Spinal cord (tissue), 10 donors: ENCODE results near the gene GALP. TPM values are rescaled to one million over a fixed set of nuclear protein-coding genes. Genes with fewer than 3 reads are reported as not detected.

Experiments used
- DNase-seq, 6 donors: peaks; one replicate each; pipeline versions ENCODE4 v3.0.0 to v3.0.0-alpha.2; 2013 to 2015; ENCODE audit warnings: low spot score in 6 of 6, low read depth in 4 of 6
- H3K27ac ChIP-seq: one replicate; pipeline ENCODE4 v1.5.1; 2013; ENCODE audit warnings: low read depth, low read length, control low read depth
- H3K27me3 ChIP-seq: one replicate; pipeline ENCODE4 v1.6.1; 2013; ENCODE audit warnings: low read length; ENCODE audit not compliant: control insufficient read depth, insufficient read depth
- H3K36me3 ChIP-seq: one replicate; pipeline ENCODE4 v1.6.1; 2013; ENCODE audit warnings: low read length; ENCODE audit not compliant: control insufficient read depth, insufficient read depth
- H3K4me1 ChIP-seq: one replicate; pipeline ENCODE4 v1.6.1; 2013; ENCODE audit warnings: low read length; ENCODE audit not compliant: control insufficient read depth, insufficient read depth
- H3K4me3 ChIP-seq: one replicate; pipeline ENCODE4 v1.5.1; 2013; ENCODE audit warnings: low read depth, low read length, control low read depth
- H3K9me3 ChIP-seq: one replicate; pipeline ENCODE4 v1.6.1; 2013; ENCODE audit warnings: low read length; ENCODE audit not compliant: control insufficient read depth, insufficient read depth
- WGBS: methylation state at CpG from one replicate; pipeline ENCODE4 v1.1.5; 2013; ENCODE audit warnings: missing lambda C conversion rate; ENCODE audit not compliant: insufficient coverage; 5-methylcytosine and 5-hydroxymethylcytosine counted together
- polyA plus RNA-seq, 2 donors: library from polyadenylated mRNA; unstranded; fragments of 120-200 nt; gene quantifications; one replicate each; pipeline ENCODE4 v1.2.1, GENCODE V29; 2013; ENCODE audit not compliant: insufficient read length in 2 of 2
- total RNA-seq, 2 donors: library from RNA; depleted of rRNA in 1 of 2; stranded (reverse); fragments of 120-200 nt in 1 of 2; fragments of >200 nt in 1 of 2; gene quantifications; one replicate each; pipeline versions ENCODE4 v1.2.3 to v1.2.4, GENCODE V29; 2013 to 2014
- donor health status: healthy.

The GALP gene
- total and polyA plus RNA-seq, 4 donors = not detected

DNA sequence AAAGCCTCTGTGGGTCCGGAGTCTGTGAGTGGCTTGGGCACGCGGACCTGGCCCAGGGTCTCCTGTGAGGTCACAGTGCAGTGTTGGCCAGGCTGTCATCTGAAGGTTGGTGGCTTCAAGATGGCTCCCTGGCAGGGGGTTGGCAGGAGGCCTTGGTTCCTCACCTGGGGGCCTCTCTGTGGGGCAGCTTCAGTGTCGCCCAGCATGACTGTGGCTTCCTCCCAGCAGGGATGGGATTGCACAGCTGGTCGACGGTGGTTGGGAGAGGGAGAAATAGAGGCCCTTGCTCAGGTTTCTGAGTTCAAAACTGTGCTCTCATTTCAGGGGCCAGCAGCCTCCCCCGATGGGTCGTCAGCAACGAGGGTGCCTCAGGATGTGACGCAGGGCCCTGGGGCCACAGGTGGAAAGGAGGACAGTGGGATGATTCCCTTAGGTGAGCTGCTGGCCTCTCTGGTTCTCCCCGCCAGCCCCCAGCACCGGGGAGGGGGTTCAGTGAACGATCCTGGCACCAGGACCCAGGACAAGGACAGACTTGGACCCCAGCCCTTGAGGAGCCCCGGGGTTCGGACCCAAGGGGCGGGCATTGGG lies 17.5 kb upstream of the GALP start:
- no peaks in the 10 kb centered on the region for H3K9me3 ChIP-seq
- no peak overlapping the region for H3K27ac ChIP-seq
- H3K27me3 ChIP-seq = no peaks in the 10 kb centered on the region
- no peak overlapping the region for H3K4me3 ChIP-seq
- H3K4me1 ChIP-seq = no peaks in the 10 kb centered on the region
- H3K36me3 ChIP-seq = peaks cover 82% of the 10 kb centered on the region
- DNase-seq = no peak
- 89% methylated on average over 14 of the region's 16 CpGs for WGBS

- H3K4me1 ChIP-seq = no peaks in the 10 kb centered on the region
- DNase-seq = no peak
- H3K27ac ChIP-seq = no peak overlapping the region
- H3K4me3 ChIP-seq = no peak overlapping the region
- 89% methylated on average over 9 of the region's 9 CpGs for WGBS
- peaks cover 78% of the 10 kb centered on the region for H3K36me3 ChIP-seq
- H3K9me3 ChIP-seq = no peaks in the 10 kb centered on the region
- H3K27me3 ChIP-seq = no peaks in the 10 kb centered on the region
Observed at GRCh38 chr19:56159009-56159559, 16.7 kb upstream of the GALP start.

GRCh38 chr19:56159622-56160271 lies 16.1 kb upstream of the GALP start:
- Histone ChIP-seq H3K27me3 (no peaks in the 10 kb centered on the region), H3K27ac (no peak overlapping the region), H3K4me1 (no peaks in the 10 kb centered on the region), H3K4me3 (no peak overlapping the region), H3K36me3 (peaks cover 72% of the 10 kb centered on the region), H3K9me3 (no peaks in the 10 kb centered on the region)
- 93% methylated on average over 66 of the region's 69 CpGs for WGBS
- no peak for DNase-seq

DNA sequence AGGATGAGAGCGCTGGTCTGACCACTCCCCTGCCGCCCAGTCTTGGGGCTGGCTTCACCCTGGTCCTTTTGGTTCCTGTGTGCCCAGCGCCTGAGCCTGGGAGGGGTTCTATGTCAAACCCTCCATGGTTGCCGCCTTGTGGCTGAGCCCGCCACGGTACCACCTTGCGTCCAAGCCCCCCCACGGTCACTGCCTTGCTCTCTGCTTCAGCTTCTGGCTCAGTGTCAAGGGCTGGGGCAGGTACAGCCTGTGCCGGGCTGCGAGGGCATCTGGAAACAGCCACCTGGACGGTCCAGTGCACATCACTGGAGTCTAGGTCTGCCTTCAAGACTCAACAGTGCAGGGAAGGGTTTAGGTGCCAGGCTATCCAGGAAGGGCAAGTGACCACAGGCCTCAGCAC lies 14.3 kb upstream of the GALP start:
- Histone ChIP-seq H3K27ac (no peak overlapping the region), H3K9me3 (no peaks in the 10 kb centered on the region), H3K27me3 (no peaks in the 10 kb centered on the region), H3K4me3 (no peak overlapping the region), H3K36me3 (peaks cover 56% of the 10 kb centered on the region), H3K4me1 (no peaks in the 10 kb centered on the region)
- DNase-seq = no peak
- 95% methylated on average over 11 of the region's 11 CpGs for WGBS

DNA sequence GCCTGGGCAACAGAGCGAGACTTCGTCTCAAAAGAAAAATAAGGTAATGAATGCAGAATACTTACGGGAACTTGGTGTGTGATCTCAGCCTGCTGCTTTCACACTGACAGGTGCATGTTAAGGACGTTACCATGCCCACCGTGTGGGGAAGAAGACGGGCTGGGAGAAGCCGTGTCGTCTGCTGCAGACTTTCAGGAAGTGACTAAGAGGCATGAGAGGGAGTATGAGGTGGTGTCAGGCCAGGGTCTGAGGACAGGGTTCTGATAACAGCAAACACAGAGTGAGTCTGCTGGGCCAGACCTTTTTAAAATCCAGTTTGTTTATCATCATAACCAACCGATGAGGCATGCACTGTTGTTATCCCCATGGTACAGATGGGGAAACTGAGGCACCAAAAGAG lies 13.6 kb upstream of the GALP start:
- no peaks in the 10 kb centered on the region for H3K4me1 ChIP-seq
- H3K36me3 ChIP-seq = peaks cover 49% of the 10 kb centered on the region
- no peak for DNase-seq
- no peak overlapping the region for H3K4me3 ChIP-seq
- no peaks in the 10 kb centered on the region for H3K9me3 ChIP-seq
- no peak overlapping the region for H3K27ac ChIP-seq
- H3K27me3 ChIP-seq = no peaks in the 10 kb centered on the region
- 72% methylated on average over 8 of the region's 9 CpGs for WGBS

GRCh38 chr19:56163097-56163496 lies 12.7 kb upstream of the GALP start:
- no peak for DNase-seq
- Histone ChIP-seq H3K27ac (no peak overlapping the region), H3K27me3 (no peaks in the 10 kb centered on the region), H3K36me3 (peaks cover 43% of the 10 kb centered on the region), H3K4me1 (no peaks in the 10 kb centered on the region), H3K9me3 (no peaks in the 10 kb centered on the region), H3K4me3 (no peak overlapping the region)
- 85% methylated on average over 12 of the region's 13 CpGs for WGBS

DNA sequence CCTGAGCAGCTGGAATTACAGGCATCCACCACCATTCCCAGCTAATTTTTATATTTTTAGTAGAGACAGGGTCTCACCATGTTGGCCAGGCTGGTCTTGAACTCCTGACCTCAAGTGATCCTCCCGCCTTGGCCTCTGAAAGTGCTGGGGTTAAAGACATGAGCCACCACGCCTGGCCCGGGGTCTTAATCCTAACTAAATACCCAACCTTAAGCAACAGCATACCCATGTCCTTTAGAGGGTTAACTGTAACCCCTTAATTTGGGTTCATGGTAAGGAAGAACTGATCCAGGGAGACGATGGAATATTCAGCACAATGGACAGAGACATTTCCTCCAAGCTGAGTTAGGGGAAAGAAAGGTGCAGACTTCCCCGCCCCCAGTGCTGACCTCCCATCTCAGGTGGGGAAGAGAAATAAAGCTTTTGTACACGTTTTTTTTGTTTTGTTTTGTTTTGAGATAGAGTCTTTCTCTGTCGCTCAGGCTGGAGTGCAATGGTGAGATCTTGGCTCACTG lies 8.7 kb upstream of the GALP start:
- H3K4me1 ChIP-seq = no peaks in the 10 kb centered on the region
- no peaks in the 10 kb centered on the region for H3K9me3 ChIP-seq
- no peak overlapping the region for H3K27ac ChIP-seq
- no peak overlapping the region for H3K4me3 ChIP-seq
- WGBS = 60% methylated on average over 4 of the region's 7 CpGs
- DNase-seq = no peak
- H3K36me3 ChIP-seq = peaks cover 4% of the 10 kb centered on the region
- no peaks in the 10 kb centered on the region for H3K27me3 ChIP-seq

- H3K27ac ChIP-seq = no peak overlapping the region
- DNase-seq = peak in 1 of 6 donors; percentile 27
- H3K36me3 ChIP-seq = no peaks in the 10 kb centered on the region
- peaks cover 2% of the 10 kb centered on the region for H3K27me3 ChIP-seq
- WGBS = 82% methylated on average over 13 of the region's 14 CpGs
- no peaks in the 10 kb centered on the region for H3K4me1 ChIP-seq
- no peaks in the 10 kb centered on the region for H3K9me3 ChIP-seq
- H3K4me3 ChIP-seq = no peak overlapping the region
Observed at GRCh38 chr19:56170261-56170660, 5.5 kb upstream of the GALP start.

DNA sequence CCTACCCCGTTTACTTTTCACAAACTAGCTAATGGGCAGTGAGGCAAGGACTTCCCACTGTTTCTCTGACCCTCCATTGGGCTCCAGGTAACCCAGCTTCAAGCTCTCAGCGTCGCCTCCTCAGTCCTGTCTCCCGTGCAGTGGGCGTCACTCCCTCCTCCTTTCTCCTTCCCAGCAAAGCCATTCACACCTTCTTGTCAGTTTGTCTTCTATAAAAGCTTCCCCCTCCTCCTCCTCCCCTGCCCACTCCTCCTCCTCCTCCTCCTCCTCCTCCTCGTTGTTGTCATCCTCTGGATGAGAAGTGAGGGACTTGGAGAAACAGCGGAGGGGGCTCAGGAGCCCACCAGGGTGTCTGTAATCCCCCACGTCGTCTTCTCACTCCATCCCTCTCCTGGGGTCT lies 1.7 kb upstream of the GALP start:
- DNase-seq = no peak
- Histone ChIP-seq H3K4me1 (no peaks in the 10 kb centered on the region), H3K27ac (no peak overlapping the region), H3K4me3 (no peak overlapping the region), H3K36me3 (no peaks in the 10 kb centered on the region), H3K27me3 (peaks cover 2% of the 10 kb centered on the region), H3K9me3 (no peaks in the 10 kb centered on the region)
- 29% methylated on average over 5 of the region's 9 CpGs for WGBS

DNA sequence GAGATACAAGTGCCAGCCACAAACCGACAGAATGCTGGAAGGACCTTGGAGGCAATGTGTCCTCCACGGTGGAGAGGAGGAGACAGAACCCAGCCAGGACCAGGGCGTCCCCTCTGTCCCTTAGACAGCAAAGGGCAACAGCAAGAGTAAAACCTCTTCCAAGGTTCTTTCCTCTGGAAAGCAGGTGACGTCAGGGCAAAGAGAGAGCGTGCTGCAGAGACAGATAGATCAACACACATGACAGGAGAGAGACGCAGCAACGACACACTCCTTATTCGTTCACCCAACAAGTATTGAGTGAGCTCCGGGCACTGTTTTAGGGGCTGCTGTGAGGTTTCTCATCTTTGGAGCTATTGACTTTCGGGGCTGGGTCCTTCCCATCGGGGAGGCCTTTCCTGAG lies 1.3 kb upstream of the GALP start:
- H3K27ac ChIP-seq = no peak overlapping the region
- no peaks in the 10 kb centered on the region for H3K4me1 ChIP-seq
- H3K4me3 ChIP-seq = no peak overlapping the region
- no peaks in the 10 kb centered on the region for H3K36me3 ChIP-seq
- no peaks in the 10 kb centered on the region for H3K9me3 ChIP-seq
- DNase-seq = peak in 1 of 6 donors; percentile 11
- WGBS = 49% methylated on average over 10 of the region's 11 CpGs
- H3K27me3 ChIP-seq = peaks cover 2% of the 10 kb centered on the region
